HTR-8/SVneo (cell line): ENCODE results near the gene FN1.

ENCODE experiments used
- DNase-seq: peaks from one replicate; pipeline ENCODE4 v3.0.0; 2011; ENCODE audit warnings: low spot score, mixed read lengths; ENCODE audit not compliant: insufficient read length
- FAIRE-seq: peaks from 2 replicates; lab custom pipeline; 2011; peaks lifted over from hg19 to GRCh38; lab: Jason Lieb, UNC

FN1 gene

DNA sequence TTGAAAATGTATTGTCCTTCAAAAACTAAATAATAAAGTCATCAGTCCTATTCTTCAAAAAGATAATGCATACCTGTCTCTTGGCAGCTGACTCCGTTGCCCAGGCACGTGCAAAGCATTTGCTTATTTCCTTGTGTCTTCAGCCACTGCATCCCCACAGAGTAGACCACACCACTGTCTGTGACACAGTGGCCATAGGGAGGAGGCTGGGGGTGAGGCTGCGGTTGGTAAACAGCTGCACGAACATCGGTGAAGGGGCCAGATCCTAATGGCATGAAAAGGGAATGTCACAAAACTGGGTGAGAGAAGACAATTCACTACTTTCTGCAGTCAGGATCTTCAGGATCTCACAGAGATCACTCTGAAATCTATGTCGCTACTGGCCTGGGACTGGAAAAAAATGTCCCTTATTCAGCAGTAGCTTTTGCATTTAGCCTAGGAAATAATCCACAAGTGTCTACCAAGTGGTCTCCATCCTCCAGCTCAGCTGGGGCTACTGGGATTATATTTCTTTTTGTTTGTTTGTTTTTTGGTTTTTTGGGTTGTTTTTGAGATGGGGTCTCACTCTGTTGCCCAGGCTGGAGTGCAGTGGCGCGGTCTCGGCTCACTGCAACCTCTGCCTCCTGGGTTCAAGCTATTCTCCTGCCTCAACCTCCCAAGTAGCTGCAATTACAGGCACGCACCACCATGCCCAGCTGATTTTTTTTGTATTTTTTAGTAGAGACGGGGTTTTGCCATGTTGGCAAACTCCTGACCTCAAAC is 10.7 kb downstream of the FN1 start:
- no peak for DNase-seq
- no peak for FAIRE-seq

- no peak for FAIRE-seq
- DNase-seq, result no peak
Observed at GRCh38 chr2:215423928-215424540, 11.8 kb downstream of the FN1 start.

DNA sequence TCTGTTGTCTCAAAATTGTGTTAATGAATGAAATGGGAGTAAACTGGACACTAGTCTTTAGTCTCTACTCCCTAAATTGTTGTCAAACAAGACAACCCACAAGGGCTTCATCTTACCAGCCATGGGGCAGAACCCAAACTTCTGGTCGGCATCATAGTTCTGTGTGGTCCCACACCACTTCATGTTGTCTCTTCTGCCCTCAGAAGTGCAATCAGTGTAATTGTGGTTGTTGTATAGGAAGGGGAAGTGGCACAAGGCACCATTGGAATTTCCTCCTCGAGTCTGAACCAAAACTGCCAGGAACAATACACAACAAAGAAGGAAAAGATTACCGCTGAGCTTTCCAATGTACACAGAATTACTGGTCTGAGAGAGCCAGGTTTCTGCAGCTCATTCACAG is 12.6 kb downstream of the FN1 start:
- FAIRE-seq, result peak; percentile 31

DNA sequence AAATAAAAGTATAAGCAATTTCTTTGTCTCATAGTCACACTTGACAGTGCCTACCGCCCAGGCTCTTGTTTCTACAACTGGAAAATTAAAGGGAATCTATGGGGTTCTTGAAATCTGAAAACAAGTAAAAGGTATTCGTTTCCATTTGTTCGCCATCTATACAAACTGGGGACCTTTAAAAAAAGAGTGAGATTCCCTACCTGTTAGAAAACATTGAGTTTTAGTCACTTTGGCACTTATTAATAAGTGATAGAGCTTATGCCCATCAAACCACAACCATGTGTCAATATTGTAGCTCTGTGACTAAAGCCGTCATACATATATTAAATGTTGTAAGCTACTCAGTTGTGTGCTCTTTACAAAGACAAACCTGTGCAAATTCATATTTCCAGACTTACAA is 13.2 kb downstream of the FN1 start:
- FAIRE-seq, result no peak
- no peak for DNase-seq

More for the DNA sequence above, 12.6 kb downstream of the FN1 start:
- no peak for DNase-seq

DNA sequence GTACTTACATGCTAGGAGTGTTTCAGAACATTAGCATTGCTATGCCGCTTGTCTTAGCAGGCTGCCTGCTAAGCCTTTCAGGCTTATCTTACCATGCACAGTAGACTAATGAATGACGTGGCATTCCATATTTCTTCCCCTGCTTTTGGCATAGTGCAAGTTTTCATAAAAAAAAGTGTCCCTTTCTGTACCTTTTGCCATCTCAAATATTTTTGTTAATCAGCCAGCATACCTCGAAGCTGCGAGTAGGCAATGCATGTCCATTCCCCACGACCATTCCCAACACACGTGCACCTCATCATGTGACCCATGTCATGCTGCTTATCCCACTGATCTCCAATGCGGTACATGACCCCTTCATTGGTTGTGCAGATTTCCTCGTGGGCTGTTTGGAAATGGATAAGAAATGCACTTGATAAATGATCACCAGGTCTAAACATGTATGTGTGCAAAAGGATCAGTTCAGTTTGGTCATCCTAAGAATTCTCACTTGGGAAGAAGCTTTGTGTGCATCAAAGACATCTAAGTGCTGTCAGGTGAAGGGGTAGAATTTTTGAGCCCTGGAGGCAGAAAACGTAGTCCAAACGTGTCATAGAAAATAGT is 13.9 kb downstream of the FN1 start:
- FAIRE-seq (no peak), DNase-seq (no peak)

- DNase-seq, result no peak
- no peak for FAIRE-seq
Observed at GRCh38 chr2:215420471-215420935, 15.4 kb downstream of the FN1 start.

DNA sequence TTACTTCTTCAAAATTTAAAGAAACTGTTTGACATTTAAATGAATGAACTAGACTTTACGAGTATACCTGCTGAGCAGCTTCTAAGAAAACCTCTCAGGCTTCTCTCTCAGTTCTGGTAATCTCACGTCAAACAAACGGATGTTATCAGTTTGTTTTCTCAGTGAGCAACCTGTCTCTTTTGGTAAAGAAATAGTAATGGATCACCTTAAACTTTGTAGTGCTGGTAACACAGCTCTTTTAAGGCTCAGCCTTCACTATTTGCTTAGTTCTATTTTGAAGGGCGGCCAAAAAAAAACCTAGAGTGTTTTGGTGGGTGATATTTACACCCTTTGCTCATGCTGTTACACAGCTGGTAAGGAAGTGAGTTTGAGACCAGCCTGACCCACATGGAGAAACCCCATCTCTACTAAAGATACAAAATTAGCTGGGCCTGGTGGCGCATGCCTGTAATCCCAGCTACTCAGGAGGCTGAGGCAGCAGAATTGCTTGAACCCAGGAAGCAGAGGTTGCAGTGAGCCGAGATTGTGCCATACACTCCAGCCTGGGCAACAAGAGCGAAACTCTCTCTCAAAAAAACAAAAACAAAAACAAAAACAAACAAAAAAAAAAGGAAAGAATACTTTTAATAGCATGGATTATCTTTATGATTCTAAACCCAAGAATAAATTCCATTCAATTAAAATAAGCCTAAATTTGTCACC is 15.9 kb downstream of the FN1 start:
- FAIRE-seq (no peak), DNase-seq (no peak)

DNA sequence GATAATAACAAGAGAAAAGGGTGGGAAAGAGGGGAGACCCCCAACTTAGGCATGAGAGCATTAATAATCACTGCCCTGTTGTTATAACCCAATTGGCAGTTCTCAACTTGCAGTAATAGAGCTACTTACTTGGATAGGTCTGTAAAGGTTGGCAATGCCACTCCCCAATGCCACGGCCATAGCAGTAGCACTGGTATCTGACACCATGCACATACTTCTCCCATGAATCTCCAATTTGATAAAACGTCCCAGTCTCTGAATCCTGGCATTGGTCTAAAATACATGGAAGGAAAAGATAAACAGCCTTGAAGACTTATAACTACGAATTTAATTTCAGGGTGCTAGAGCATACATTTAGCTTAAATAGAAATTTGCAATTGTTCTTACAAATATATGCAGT is 16.8 kb downstream of the FN1 start:
- FAIRE-seq (no peak), DNase-seq (no peak)

DNA sequence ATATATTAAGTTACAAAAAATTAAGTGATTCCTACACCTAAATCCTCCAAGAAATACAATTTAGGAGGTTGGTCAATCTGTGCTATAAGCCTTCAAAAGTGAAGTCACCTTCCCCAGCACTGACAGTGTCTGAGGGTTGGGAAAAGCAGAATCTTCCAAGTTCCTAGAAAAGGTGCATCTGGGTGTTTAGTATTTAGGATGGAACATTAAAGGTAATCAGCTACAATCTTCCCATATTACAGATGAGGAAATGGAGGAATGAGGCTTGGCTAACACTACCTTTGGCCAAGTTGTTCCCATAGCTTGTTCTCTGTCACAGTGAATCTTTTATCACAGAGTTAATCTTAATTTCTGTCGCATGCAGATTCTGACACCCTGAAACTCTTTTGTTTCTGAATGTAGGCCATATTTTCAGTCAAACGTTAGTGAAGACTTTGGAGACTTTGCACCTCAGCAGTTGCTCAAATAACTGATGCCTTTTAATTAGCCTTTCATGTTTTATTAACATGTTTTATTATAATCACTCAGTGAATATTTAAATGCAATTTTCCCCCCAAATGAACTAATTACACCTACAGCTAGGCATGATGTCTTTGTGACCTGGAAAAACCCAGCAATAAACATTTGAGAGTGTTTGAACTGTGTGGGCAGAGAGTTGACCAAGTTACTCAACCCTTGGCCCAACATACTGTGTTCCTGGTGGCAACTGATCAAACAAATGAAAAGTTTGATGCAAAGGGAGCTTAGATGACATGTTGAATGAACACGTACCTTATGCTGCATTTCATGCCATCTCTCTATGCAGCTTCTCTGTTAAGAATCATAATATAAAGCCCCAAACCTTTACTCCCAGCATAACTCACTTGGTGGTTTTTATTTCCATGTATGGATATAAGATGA is 17.6 kb downstream of the FN1 start:
- FAIRE-seq (no peak), DNase-seq (no peak)

- FAIRE-seq (no peak), DNase-seq (no peak)
Observed at GRCh38 chr2:215417400-215417951, 18.4 kb downstream of the FN1 start.

- DNase-seq, result no peak
- no peak for FAIRE-seq
Observed at GRCh38 chr2:215416656-215417055, 19.2 kb downstream of the FN1 start.

DNA sequence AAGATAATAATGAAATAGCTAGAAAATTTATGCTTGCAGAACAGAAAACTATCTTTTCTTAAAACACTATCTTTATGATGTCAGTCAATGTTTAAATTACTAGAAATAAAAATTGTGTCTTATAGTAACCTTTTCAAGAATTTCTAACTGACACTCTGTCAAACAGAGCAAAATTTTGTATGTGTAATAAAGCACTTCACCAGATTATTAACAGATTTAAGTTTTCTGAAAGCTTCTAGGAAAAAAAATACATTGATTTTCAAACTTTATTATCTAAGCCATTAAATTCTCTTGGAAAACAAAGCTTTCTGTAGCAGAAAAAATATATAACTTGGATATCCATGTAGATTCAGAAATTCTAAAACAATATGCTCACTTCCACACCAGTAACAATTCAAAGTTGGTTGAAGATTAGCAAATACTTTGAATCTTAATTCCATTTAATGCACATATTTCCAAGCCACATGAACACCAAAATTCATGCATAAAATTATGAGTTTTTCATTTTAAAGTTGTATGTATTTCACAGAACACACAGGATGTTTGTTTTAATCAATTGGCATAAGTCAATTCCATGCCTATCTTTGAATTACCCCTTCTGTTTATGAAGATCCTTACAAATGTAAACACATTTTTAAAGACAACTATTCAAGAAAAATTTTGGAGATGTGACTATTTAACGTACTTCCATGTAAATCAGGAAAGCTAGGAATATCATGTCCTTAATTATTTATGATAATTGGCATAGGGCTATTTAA is 19.9 kb downstream of the FN1 start:
- DNase-seq (no peak), FAIRE-seq (no peak)

DNA sequence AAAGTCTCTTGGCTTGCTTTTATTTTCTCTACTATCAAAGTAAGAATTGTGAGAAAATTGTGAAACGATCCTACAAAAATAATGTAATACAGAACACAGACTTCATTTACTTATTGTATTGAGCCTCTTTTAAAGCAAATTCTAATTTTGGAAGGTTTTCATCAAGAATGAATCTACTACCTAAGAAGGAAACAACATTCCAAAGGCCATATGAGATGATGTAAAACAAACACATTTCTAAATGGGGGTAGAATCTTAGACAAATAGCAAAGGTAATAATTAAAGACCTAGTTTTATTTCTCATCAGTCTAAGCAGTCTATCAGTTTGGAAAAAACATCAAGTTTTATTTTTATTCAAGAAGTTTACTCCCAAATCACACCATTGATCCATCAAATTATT is 20.6 kb downstream of the FN1 start:
- DNase-seq, result no peak
- FAIRE-seq, result no peak

- FAIRE-seq (no peak), DNase-seq (no peak)
Observed at GRCh38 chr2:215414674-215415073, 21.2 kb downstream of the FN1 start.

- FAIRE-seq (no peak), DNase-seq (no peak)
Observed at GRCh38 chr2:215413974-215414373, 21.9 kb downstream of the FN1 start.

GRCh38 chr2:215413484-215413777 is 22.4 kb downstream of the FN1 start:
- DNase-seq (no peak), FAIRE-seq (no peak)

- FAIRE-seq (no peak), DNase-seq (no peak)
Observed at GRCh38 chr2:215411941-215412743, 23.7 kb downstream of the FN1 start.

DNA sequence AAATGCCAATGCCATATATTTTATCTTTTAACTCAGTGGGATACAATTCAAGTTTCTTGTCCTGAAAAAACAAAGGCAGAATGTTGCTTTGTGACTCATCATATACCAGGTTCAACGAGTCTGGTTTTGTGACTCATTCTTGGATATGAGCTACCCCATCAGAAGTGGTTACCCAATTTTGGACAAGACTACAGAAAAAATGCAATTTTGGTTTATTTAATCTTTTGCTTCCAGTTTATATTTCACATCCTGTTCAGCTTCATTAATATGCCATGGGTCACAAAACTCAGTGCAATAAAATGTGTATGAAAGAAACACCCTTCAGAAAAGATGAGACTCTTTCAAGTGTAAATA is 25.0 kb downstream of the FN1 start:
- DNase-seq (peak; percentile 72), FAIRE-seq (no peak)
